ENCODE results near the gene PLXNA3. TPM values are rescaled to one million over a fixed set of nuclear protein-coding genes. Genes with fewer than 3 reads are reported as not detected.

The PLXNA3 gene
- total RNA-seq, 2 donors from 2014 or later, result 15.7 to 21.0 TPM

- intact Hi-C loops (cut with DNase I), result no loop called here
- WGBS, result 77% methylated on average over 22 of the region's 28 CpGs
- no peak for TF ChIP-seq CTCF (IDR thresholded peaks at IDR 0.05)
- no peak for TF ChIP-seq POLR2AphosphoS5 (IDR thresholded peaks at IDR 0.05)
- no peak for TF ChIP-seq POLR2A (IDR thresholded peaks at IDR 0.05)
- Histone ChIP-seq H3K4me1 (replicated peaks) (no peaks in the 10 kb centered on the region), H3K27ac (no peak overlapping the region), H3K36me3 (no peaks in the 10 kb centered on the region), H3K4me3 (no peak overlapping the region), H3K27me3 (replicated peaks; ENCODE audit: insufficient read depth) (no peaks in the 10 kb centered on the region), H3K9me3 (no peaks in the 10 kb centered on the region)
- DNase-seq (ENCODE audit: low spot score), result no peak
Measured at GRCh38 chrX:154472685-154473632, 14.9 kb downstream of the PLXNA3 start.

GRCh38 chrX:154473683-154474082 lies 15.6 kb downstream of the PLXNA3 start:
- 61% methylated on average over 2 of the region's 7 CpGs for WGBS
- H3K27ac ChIP-seq, result no peak overlapping the region
- no peaks in the 10 kb centered on the region for H3K27me3 ChIP-seq (replicated peaks; ENCODE audit: insufficient read depth)
- no peak overlapping the region for H3K4me3 ChIP-seq
- H3K9me3 ChIP-seq, result no peaks in the 10 kb centered on the region
- DNase-seq (ENCODE audit: low spot score), result no peak
- no peaks in the 10 kb centered on the region for H3K4me1 ChIP-seq (replicated peaks)
- no peaks in the 10 kb centered on the region for H3K36me3 ChIP-seq
- intact Hi-C loops (cut with DNase I), result no loop called here
- TF ChIP-seq CTCF (IDR thresholded peaks at IDR 0.05), result no peak
- no peak for TF ChIP-seq POLR2AphosphoS5 (IDR thresholded peaks at IDR 0.05)
- no peak for TF ChIP-seq POLR2A (IDR thresholded peaks at IDR 0.05)

- 87% methylated on average over 8 of the region's 8 CpGs for WGBS
- TF ChIP-seq POLR2AphosphoS5 (IDR thresholded peaks at IDR 0.05), result no peak
- TF ChIP-seq POLR2A (IDR thresholded peaks at IDR 0.05), result no peak
- TF ChIP-seq CTCF (IDR thresholded peaks at IDR 0.05), result no peak
- H3K27ac ChIP-seq, result no peak overlapping the region
- intact Hi-C loops (cut with DNase I), result no loop called here
- no peaks in the 10 kb centered on the region for H3K9me3 ChIP-seq
- no peaks in the 10 kb centered on the region for H3K4me1 ChIP-seq (replicated peaks)
- no peaks in the 10 kb centered on the region for H3K36me3 ChIP-seq
- no peak for DNase-seq (ENCODE audit: low spot score)
- no peak overlapping the region for H3K4me3 ChIP-seq
- no peaks in the 10 kb centered on the region for H3K27me3 ChIP-seq (replicated peaks; ENCODE audit: insufficient read depth)
Measured at GRCh38 chrX:154476821-154477220, 18.7 kb downstream of the PLXNA3 start.

GRCh38 chrX:154477891-154478477 lies 19.9 kb downstream of the PLXNA3 start:
- no peak for DNase-seq (ENCODE audit: low spot score)
- peak overlapping the region; percentile 41 to 43 for H3K4me3 ChIP-seq
- TF ChIP-seq POLR2AphosphoS5 (IDR thresholded peaks at IDR 0.05) (no peak), CTCF (IDR thresholded peaks at IDR 0.05) (no peak), POLR2A (IDR thresholded peaks at IDR 0.05) (no peak)
- 52% methylated on average over 24 of the region's 24 CpGs for WGBS
- no peaks in the 10 kb centered on the region for H3K36me3 ChIP-seq
- H3K27ac ChIP-seq, result peak overlapping the region; percentile 72 to 73
- intact Hi-C loops (cut with DNase I), result no loop called here
- no peaks in the 10 kb centered on the region for H3K4me1 ChIP-seq (replicated peaks)
- no peaks in the 10 kb centered on the region for H3K27me3 ChIP-seq (replicated peaks; ENCODE audit: insufficient read depth)
- H3K9me3 ChIP-seq, result no peaks in the 10 kb centered on the region
